DND-41 (cell line): Measurements from ENCODE around the gene DNAH1.
"Not testable (repeated sequence)": the region's sequence is repeated elsewhere in the genome, so short reads cannot be mapped to it uniquely, and the experiment has no call there.

Source experiments
- ATAC-seq: fragments of 200-7000 bp; cut with Tn5 transposase; 3 replicates; pipeline ENCODE4 v1.9.1; 2021; ENCODE audit warnings: low read depth; ENCODE audit not compliant: insufficient read depth
- DNase-seq: peaks from one replicate; pipeline ENCODE4 v3.0.0-alpha.2; 2020
- H2AFZ ChIP-seq: 2 replicates; pipeline ENCODE4 v1.6.0; 2012; ENCODE audit warnings: low read depth, low read length
- H3K27ac ChIP-seq: 2 replicates; pipeline ENCODE4 v1.5.1; 2012; ENCODE audit warnings: low read length, inconsistent platforms
- H3K27me3 ChIP-seq: fragments of 200-600 bp; sonication (generic); 2 replicates; pipeline ENCODE4 v1.6.0; 2012; ENCODE audit warnings: low read length, mild to moderate bottlenecking, inconsistent platforms; ENCODE audit not compliant: insufficient read depth, poor library complexity
- H3K36me3 ChIP-seq: 2 replicates; pipeline ENCODE4 v1.5.1; 2012; ENCODE audit warnings: low read length, inconsistent platforms; ENCODE audit not compliant: insufficient read depth
- H3K4me1 ChIP-seq: 2 replicates; pipeline ENCODE4 v1.5.1; 2012; ENCODE audit warnings: mild to moderate bottlenecking, low read length; ENCODE audit not compliant: insufficient read depth
- H3K4me2 ChIP-seq: 2 replicates; pipeline ENCODE4 v1.6.0; 2012; ENCODE audit warnings: mild to moderate bottlenecking, moderate library complexity, low read length, inconsistent platforms; ENCODE audit not compliant: insufficient read depth
- H3K4me3 ChIP-seq, 2 experiments: fragments of 200-600 bp in 1 of 2; shearing (Covaris generic) in 1 of 2; 2 replicates each; pipeline ENCODE4 v1.5.1; 2012 to 2016; ENCODE audit warnings: inconsistent platforms in 2 of 2, low read length in 2 of 2, mild to moderate bottlenecking in 2 of 2, low read depth in 1 of 2, moderate library complexity in 1 of 2
- H3K79me2 ChIP-seq: 2 replicates; pipeline ENCODE4 v1.6.0; 2012; ENCODE audit warnings: low read length, inconsistent platforms; ENCODE audit not compliant: insufficient read depth
- H3K9ac ChIP-seq: 2 replicates; pipeline ENCODE4 v1.6.0; 2012; ENCODE audit warnings: low read depth, mild to moderate bottlenecking, inconsistent platforms, low read length, moderate library complexity
- H3K9me3 ChIP-seq: 2 replicates; pipeline ENCODE4 v1.5.1; 2012; ENCODE audit warnings: low read length, moderate library complexity, mild to moderate bottlenecking, inconsistent platforms; ENCODE audit not compliant: insufficient read depth, severe bottlenecking
- H4K20me1 ChIP-seq: 2 replicates; pipeline ENCODE4 v1.6.0; 2012; ENCODE audit warnings: low read length; ENCODE audit not compliant: insufficient read depth
- CTCF ChIP-seq: IDR thresholded peaks from 2 replicates; pipeline ENCODE4 v1.5.1; 2012; ENCODE audit warnings: borderline replicate concordance, low read length, moderate library complexity, mild to moderate bottlenecking; ENCODE audit not compliant: poor library complexity, severe bottlenecking; ENCODE audit errors: extremely low read depth
- EZH2 ChIP-seq: IDR thresholded peaks from 3 replicates; pipeline ENCODE4 v1.6.1; 2012; ENCODE audit warnings: borderline replicate concordance, low read depth, mild to moderate bottlenecking, moderate library complexity, low read length, inconsistent platforms; ENCODE audit not compliant: severe bottlenecking

DNAH1 gene

GRCh38 chr3:52270252-52270754 lies 45.8 kb upstream of the DNAH1 start:
- Histone ChIP-seq H3K79me2 (peaks cover 96% of the 10 kb centered on the region), H3K9ac (no peak overlapping the region), H3K4me1 (peaks cover 23% of the 10 kb centered on the region), H3K36me3 (peaks cover 92% of the 10 kb centered on the region), H2AFZ (no peak overlapping the region), H3K4me3 (no peak overlapping the region), H4K20me1 (peaks cover 80% of the 10 kb centered on the region), H3K4me2 (peak overlapping the region; percentile 34; the same call in 1 of the 2 replicates), H3K27ac (no peak overlapping the region), H3K9me3 (no peaks in the 10 kb centered on the region), H3K27me3 (no peaks in the 10 kb centered on the region)
- ATAC-seq (no peak), DNase-seq (no peak)
- no peak for TF ChIP-seq EZH2

- H4K20me1 ChIP-seq: peaks cover 88% of the 10 kb centered on the region
- H3K27me3 ChIP-seq, H2AFZ ChIP-seq, H3K4me2 ChIP-seq, H3K9me3 ChIP-seq, DNase-seq, H3K4me3 ChIP-seq, H3K9ac ChIP-seq, H3K27ac ChIP-seq, ATAC-seq: not testable (repeated sequence)
- H3K4me1 ChIP-seq: peaks cover 41% of the 10 kb centered on the region
- H3K36me3 ChIP-seq: peaks cover 90% of the 10 kb centered on the region
- peaks cover 99% of the 10 kb centered on the region for H3K79me2 ChIP-seq
These were observed 43.9 kb upstream of the DNAH1 start for GRCh38 chr3:52272172-52272571.

- no peak overlapping the region for H3K4me3 ChIP-seq
- H3K4me1 ChIP-seq: peaks cover 43% of the 10 kb centered on the region
- no peak for DNase-seq
- H3K36me3 ChIP-seq: peaks cover 89% of the 10 kb centered on the region
- peaks cover 87% of the 10 kb centered on the region for H4K20me1 ChIP-seq
- H3K79me2 ChIP-seq: peaks cover 99% of the 10 kb centered on the region
- H2AFZ ChIP-seq: no peak overlapping the region
- ATAC-seq: no peak
- H3K27me3 ChIP-seq: no peaks in the 10 kb centered on the region
- H3K27ac ChIP-seq: no peak overlapping the region
- H3K9ac ChIP-seq: 0 out of 2 replicates have a peak overlapping the region, but pooled peaks have one; percentile 6
- TF ChIP-seq EZH2 (no peak), CTCF (no peak)
- no peaks in the 10 kb centered on the region for H3K9me3 ChIP-seq
- H3K4me2 ChIP-seq: peak overlapping the region; percentile 36; the same call in 1 of the 2 replicates
These were observed 43.3 kb upstream of the DNAH1 start for GRCh38 chr3:52272831-52273230.

GRCh38 chr3:52274781-52275180 lies 41.3 kb upstream of the DNAH1 start:
- not testable (repeated sequence) for H3K4me3 ChIP-seq, H3K9ac ChIP-seq, H2AFZ ChIP-seq, H3K9me3 ChIP-seq, H3K27me3 ChIP-seq, ATAC-seq, DNase-seq, H3K27ac ChIP-seq
- peaks cover 72% of the 10 kb centered on the region for H3K36me3 ChIP-seq
- peak overlapping the region; percentile 94 for H3K4me2 ChIP-seq
- peaks cover 94% of the 10 kb centered on the region for H3K79me2 ChIP-seq
- H3K4me1 ChIP-seq: peaks cover 53% of the 10 kb centered on the region
- peaks cover 72% of the 10 kb centered on the region for H4K20me1 ChIP-seq
